ENCODE measurements around the gene SGK1.

GRCh38 chr6:134322216-134322615, 4.3 kb upstream of the SGK1 start:
- TF ChIP-seq CTCF (IDR thresholded peaks at IDR 0.05) (no peak), POLR2A (IDR thresholded peaks at IDR 0.05) (no peak)
